Measurements from ENCODE around the gene OXSR1.

- TF ChIP-seq POLR2AphosphoS5 (IDR thresholded peaks at IDR 0.05; ENCODE audit: low read depth, low read length) (no peak), POLR2A (IDR thresholded peaks at IDR 0.05; ENCODE audit: low read depth, low read length) (no peak), POU2F2 (IDR thresholded peaks at IDR 0.05; ENCODE audit: low read depth, low read length) (no peak), TAF1 (IDR thresholded peaks at IDR 0.05; ENCODE audit: low read depth, low read length) (no peak)
Observed at GRCh38 chr3:38297947-38298711, 132.8 kb downstream of the OXSR1 start.

Data from GM12891 (cell line).